ENCODE data around the gene SKAP2. TPM values are rescaled to one million over a fixed set of nuclear protein-coding genes. Genes with fewer than 3 reads are reported as not detected.
A peak's percentile ranks its signal among the peaks of the same experiment; 100 is the strongest.

Gene SKAP2
- total and polyA plus RNA-seq, 2 of the 13 experiments (the other 11 are each of a cell fraction or from before 2014, with no cell fraction given) = 3.6 to 12.9 TPM

DNA sequence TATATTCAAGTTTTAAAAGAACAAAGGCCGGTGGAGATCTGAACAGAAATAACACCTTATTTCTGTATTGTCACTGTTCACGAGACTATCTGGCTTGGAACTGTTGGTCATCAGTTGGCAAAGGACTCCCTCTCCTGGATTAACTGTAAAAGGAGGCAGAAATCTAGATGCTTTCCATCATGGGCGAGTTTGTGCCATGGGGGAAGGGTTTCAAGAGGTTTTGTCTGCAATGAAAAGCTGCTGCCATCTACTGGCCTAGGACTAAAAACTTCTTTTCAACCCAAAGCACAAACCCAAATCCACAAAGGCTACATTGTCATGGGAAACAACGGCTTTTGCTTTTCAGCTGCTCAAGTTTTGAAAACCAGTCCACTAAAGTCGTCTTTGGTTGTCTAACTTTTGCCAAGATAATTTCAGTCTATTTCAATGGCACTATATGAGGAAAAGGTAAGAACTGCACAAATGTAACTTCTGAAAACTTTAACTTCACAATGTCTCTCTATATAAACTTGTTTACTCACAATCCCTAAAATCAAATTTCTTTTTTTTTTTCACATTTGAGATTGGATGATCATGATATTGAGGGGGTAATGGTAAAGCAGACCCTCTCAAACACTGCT lies 196.8 kb downstream of the SKAP2 start:
- intact Hi-C loops (cut with micrococcal nuclease; ENCODE audit: unreplicated experiment) = loop anchor here (1.0 to 5.0 kb wide), 3 partner anchors 298 to 775 kb away; partner anchors contain the start of gene SNX10
- Histone ChIP-seq H3K9me3 (ENCODE audit: low read length) (no peaks in the 10 kb centered on the region), H3K36me3 (replicated peaks in 1 of 2; ENCODE audit: control insufficient read depth in 1 of 2, insufficient read depth in 2 of 2, low read length in 2 of 2) (no peaks in the 10 kb centered on the region), H3K79me2 (ENCODE audit: insufficient read depth, low read length) (no peaks in the 10 kb centered on the region), H3K4me3 (replicated peaks in 1 of 3; ENCODE audit: insufficient read depth in 1 of 3, low read depth in 2 of 3, low read length in 3 of 3) (no peak overlapping the region), H3K4me1 (ENCODE audit: insufficient read depth, low read length) (peaks cover 4% of the 10 kb centered on the region; the same call in 1 of the 2 replicates), H3K4me2 (ENCODE audit: low read depth, low read length) (no peak overlapping the region), H2AFZ (ENCODE audit: low read length) (no peak overlapping the region), H3K27me3 (ENCODE audit: control insufficient read depth in 1 of 2, insufficient read depth in 2 of 2, low read length in 2 of 2) (no peaks in the 10 kb centered on the region), H4K20me1 (ENCODE audit: insufficient read depth, low read length) (no peaks in the 10 kb centered on the region; the same call in 1 of the 2 replicates), H3K27ac (ENCODE audit: extremely low read length, insufficient read depth, low read length) (no peak overlapping the region), H3K9ac (ENCODE audit: insufficient read depth, low read depth, low read length) (no peak overlapping the region)
- POLR2A ChIA-PET = no interaction called here
- TSS peak; percentile 55 for BruUV-seq (replicated peaks)
- CTCF ChIA-PET (ENCODE audit: low intra/inter-chr PET ratio, low total read pairs) = interaction anchor here (0.7 to 2.6 kb wide), 5 partner anchors 290 to 493 kb away, joined by 3 to 24 read pairs (median 3); no protein-coding TSS in a partner anchor
- peak; percentile 94 for DNase-seq (ENCODE audit: low spot score)
- in situ Hi-C loops (cut with HindIII; ENCODE audit: extremely low pct_ligation_motif_present, low pct_unique_long_range_greater_than_20kb) = loop anchor here (5.0 to 25.0 kb wide), 3 partner anchors 290 to 773 kb away; no protein-coding TSS in a partner anchor
- WGBS (ENCODE audit: low lambda C conversion rate) = 14% methylated on average over 5 of the region's 5 CpGs
- FAIRE-seq = peak; percentile 96
- peak; percentile 92 for ATAC-seq
- peak; percentile 90 for TF ChIP-seq RAD21 (CRISPR knock-in tag; IDR thresholded peaks at IDR 0.05)
- TF ChIP-seq MED1 (CRISPR knock-in tag; IDR thresholded peaks at IDR 0.05) = peak; percentile 45; the same call in 1 of the 2 replicates
- TF ChIP-seq CBFB (CRISPR knock-in tag; IDR thresholded peaks at IDR 0.05) = 0 out of 2 replicates have a peak, but pooled peaks have one; percentile 24
- TF ChIP-seq ZNF574 (CRISPR knock-in tag; IDR thresholded peaks at IDR 0.05) = 0 out of 2 replicates have a peak, but pooled peaks have one; percentile 29
- peak; percentile 18; the same call in 1 of the 2 replicates for TF ChIP-seq FOXA3 (CRISPR knock-in tag; IDR thresholded peaks at IDR 0.05)
- no peak for TF ChIP-seq MEIS2 (CRISPR knock-in tag; IDR thresholded peaks at IDR 0.05)
- peak; percentile 78; the same call in 1 of the 2 replicates for TF ChIP-seq MYPOP (CRISPR knock-in tag; IDR thresholded peaks at IDR 0.05)
- TF ChIP-seq SMC3 (IDR thresholded peaks at IDR 0.05; ENCODE audit: low read length) = peak; percentile 84
- TF ChIP-seq TOE1 (CRISPR knock-in tag; IDR thresholded peaks at IDR 0.05) = no peak
- TF ChIP-seq ZBED4 (CRISPR knock-in tag; IDR thresholded peaks at IDR 0.05; ENCODE audit: borderline replicate concordance) = 0 out of 2 replicates have a peak, but pooled peaks have one; percentile 36
- TF ChIP-seq ZNF614 (CRISPR knock-in tag; IDR thresholded peaks at IDR 0.05; ENCODE audit: borderline replicate concordance) = 0 out of 2 replicates have a peak, but pooled peaks have one; percentile 18
- no peak for TF ChIP-seq HOXA7 (CRISPR knock-in tag; IDR thresholded peaks at IDR 0.05)
- TF ChIP-seq CHD2 (IDR thresholded peaks at IDR 0.05; ENCODE audit: low read depth, low read length) = 0 out of 2 replicates have a peak, but pooled peaks have one; percentile 22
